C4-2B (cell line): Measurements from ENCODE around the gene DCTN4.

Experiments used
- ZFX ChIP-seq: fragments of 450-650 bp; IDR thresholded peaks from 2 replicates; pipeline ENCODE4 v1.6.1; 2017
- TF ChIP-seq, protein P1 (sequence below): fragments of 450-650 bp; conservative IDR thresholded peaks from 2 replicates; pipeline ENCODE4 v1.5.1; 2017; ENCODE audit warnings: mild to moderate bottlenecking

DNA sequence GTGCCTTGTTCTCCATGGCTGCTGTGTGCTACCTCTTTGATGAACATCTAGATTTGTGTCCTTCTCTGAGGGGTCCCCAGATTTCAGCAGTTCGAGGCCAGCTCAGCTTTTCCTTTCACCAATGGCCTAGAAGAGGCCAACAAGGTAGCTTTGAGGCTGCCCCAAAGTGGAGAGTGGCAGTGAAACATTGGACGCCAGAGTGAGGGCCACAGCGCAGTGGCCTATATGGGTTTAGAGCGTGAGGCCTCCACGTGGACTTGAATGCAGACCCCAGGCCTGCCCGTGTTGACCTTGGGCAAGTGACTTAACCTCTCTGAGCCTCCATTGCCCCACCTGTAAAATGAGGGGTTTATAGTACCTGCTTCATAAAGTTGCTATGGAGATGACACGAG, 85.9 kb downstream of the DCTN4 start:
- TF ChIP-seq, protein P1, sequence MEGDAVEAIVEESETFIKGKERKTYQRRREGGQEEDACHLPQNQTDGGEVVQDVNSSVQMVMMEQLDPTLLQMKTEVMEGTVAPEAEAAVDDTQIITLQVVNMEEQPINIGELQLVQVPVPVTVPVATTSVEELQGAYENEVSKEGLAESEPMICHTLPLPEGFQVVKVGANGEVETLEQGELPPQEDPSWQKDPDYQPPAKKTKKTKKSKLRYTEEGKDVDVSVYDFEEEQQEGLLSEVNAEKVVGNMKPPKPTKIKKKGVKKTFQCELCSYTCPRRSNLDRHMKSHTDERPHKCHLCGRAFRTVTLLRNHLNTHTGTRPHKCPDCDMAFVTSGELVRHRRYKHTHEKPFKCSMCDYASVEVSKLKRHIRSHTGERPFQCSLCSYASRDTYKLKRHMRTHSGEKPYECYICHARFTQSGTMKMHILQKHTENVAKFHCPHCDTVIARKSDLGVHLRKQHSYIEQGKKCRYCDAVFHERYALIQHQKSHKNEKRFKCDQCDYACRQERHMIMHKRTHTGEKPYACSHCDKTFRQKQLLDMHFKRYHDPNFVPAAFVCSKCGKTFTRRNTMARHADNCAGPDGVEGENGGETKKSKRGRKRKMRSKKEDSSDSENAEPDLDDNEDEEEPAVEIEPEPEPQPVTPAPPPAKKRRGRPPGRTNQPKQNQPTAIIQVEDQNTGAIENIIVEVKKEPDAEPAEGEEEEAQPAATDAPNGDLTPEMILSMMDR, result no peak
- TF ChIP-seq ZFX, result no peak
